CD4-positive, alpha-beta T cell (primary cell): ENCODE results near the gene SPRR4. TPM values are rescaled to one million over a fixed set of nuclear protein-coding genes. Genes with fewer than 3 reads are reported as not detected.

Source experiments
- ATAC-seq: fragments of 200-7000 bp; cut with Tn5 transposase; one replicate; pipeline ENCODE4 v1.10.0; 2022; ENCODE audit warnings: mild to moderate bottlenecking; ENCODE audit not compliant: poor library complexity
- CTCF ChIA-PET: fragments of 350-600 bp; sonication (Branson Sonifier 250); formaldehyde crosslinking; loops from one replicate; lab custom pipeline; 2021; ENCODE audit warnings: antibody characterized with exemption, inconsistent platforms; lab: Charles Lee
- POLR2A ChIA-PET: fragments of 350-600 bp; sonication (Branson Sonifier 250); formaldehyde crosslinking; loops from one replicate; lab custom pipeline; 2021; ENCODE audit warnings: antibody characterized with exemption, inconsistent platforms; lab: Charles Lee
- DNase-seq, 14 experiments: peaks; one replicate each; pipeline ENCODE4 v3.0.0-alpha.2; 2013 to 2020; ENCODE audit warnings: mixed read lengths in 2 of 14
- H3K27ac ChIP-seq, 2 donors: one replicate each; pipeline versions ENCODE4 v1.5.1 to v1.7.0; 2013; ENCODE audit warnings: low read length in 2 of 2, low read depth in 1 of 2, mild to moderate bottlenecking in 1 of 2
- H3K27me3 ChIP-seq, 2 experiments: 1 replicate in 1 of 2; 2 replicates in 1 of 2; pipeline versions ENCODE4 v1.6.1 to v1.7.0; 2013; ENCODE audit warnings: low read length in 2 of 2, control low read depth in 1 of 2, mild to moderate bottlenecking in 1 of 2, moderate library complexity in 1 of 2; ENCODE audit not compliant: insufficient read depth in 2 of 2, control insufficient read depth in 1 of 2
- H3K36me3 ChIP-seq: one replicate; pipeline ENCODE4 v1.6.1; 2013; ENCODE audit warnings: low read length, control low read depth; ENCODE audit not compliant: insufficient read depth
- H3K4me1 ChIP-seq: one replicate; pipeline ENCODE4 v1.6.1; 2013; ENCODE audit warnings: low read length, control low read depth; ENCODE audit not compliant: insufficient read depth
- H3K4me3 ChIP-seq: one replicate; pipeline ENCODE4 v1.5.1; 2013; ENCODE audit warnings: mild to moderate bottlenecking, low read length, moderate library complexity
- H3K9me3 ChIP-seq, 2 experiments: 1 replicate in 1 of 2; 2 replicates in 1 of 2; pipeline versions ENCODE4 v1.6.1 to v1.7.0; 2013; ENCODE audit warnings: low read length in 2 of 2, mild to moderate bottlenecking in 2 of 2, control low read depth in 1 of 2, moderate library complexity in 1 of 2; ENCODE audit not compliant: control insufficient read depth in 1 of 2, insufficient read depth in 1 of 2
- H3K27ac Mint-ChIP-seq: one replicate; pipeline ENCODE4 v1.8.0; 2020; ENCODE audit warnings: mixed read lengths
- H3K27me3 Mint-ChIP-seq: one replicate; pipeline ENCODE4 v1.8.0; 2021; ENCODE audit warnings: mixed read lengths
- H3K36me3 Mint-ChIP-seq: one replicate; pipeline ENCODE4 v1.8.0; 2021; ENCODE audit warnings: low read depth, mixed read lengths
- H3K4me1 Mint-ChIP-seq: one replicate; pipeline ENCODE4 v1.8.0; 2021; ENCODE audit warnings: low read depth, mixed read lengths
- H3K4me3 Mint-ChIP-seq: one replicate; pipeline ENCODE4 v1.8.0; 2020; ENCODE audit warnings: mild to moderate bottlenecking, mixed read lengths
- H3K9me3 Mint-ChIP-seq: one replicate; pipeline ENCODE4 v1.8.0; 2020; ENCODE audit warnings: mixed read lengths
- intact Hi-C, 2 experiments: fragments of 100-400 bp; cut with DNase I in 1 of 2; cut with micrococcal nuclease in 1 of 2; formaldehyde crosslinking; loops; one replicate each; pipeline versions ENCODE4 v1.15.1 to v1.9.0; 2023 to 2025; cut with DNase I, micrococcal nuclease
- total RNA-seq, 174 experiments: library from RNA in 2 of 174; stranded (reverse) in 2 of 174; gene quantifications; one replicate each; pipeline ENCODE4 v1.2.3 and lab custom pipeline; 2021 to 2026
- TF ChIP-seq, protein P1 (sequence below): fragments of 200-600 bp; IDR thresholded peaks from one replicate; pipeline ENCODE4 v1.8.0; 2022; ENCODE audit warnings: antibody characterized with exemption, mild to moderate bottlenecking

The SPRR4 gene
- total RNA-seq, 2 experiments from 2014 or later, result not detected

DNA sequence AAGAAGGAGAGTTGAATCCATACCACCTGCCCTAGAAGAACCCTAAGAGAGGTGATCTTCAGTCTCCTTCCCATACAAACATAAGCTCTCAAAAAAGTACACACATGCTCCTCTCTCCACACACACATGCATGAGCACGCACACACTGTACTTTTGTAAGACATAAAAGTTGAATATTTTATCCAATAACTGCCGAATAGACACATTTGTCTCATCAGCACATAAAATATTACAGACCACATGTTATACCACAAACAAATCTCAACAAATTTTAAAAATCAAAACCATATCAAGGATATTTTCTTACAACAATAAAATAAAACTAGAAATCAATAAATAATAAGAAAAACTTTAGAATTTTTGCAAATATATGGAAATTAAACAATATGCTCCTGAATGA is 16.1 kb downstream of the SPRR4 start:
- peaks cover 3 to 49% of the 10 kb centered on the region in 2 experiments for H3K27me3 ChIP-seq
- POLR2A ChIA-PET, result no interaction called here
- CTCF ChIA-PET, result no interaction called here
- DNase-seq (no peak), ATAC-seq (no peak)
- Mint-ChIP-seq H3K4me1 (no peaks in the 10 kb centered on the region), H3K36me3 (no peaks in the 10 kb centered on the region), H3K4me3 (no peak overlapping the region), H3K27ac (no peak overlapping the region), H3K9me3 (no peaks in the 10 kb centered on the region), H3K27me3 (peaks cover 67% of the 10 kb centered on the region)
- H3K27ac ChIP-seq, result no peak overlapping the region
- no peaks in the 10 kb centered on the region for H3K36me3 ChIP-seq
- intact Hi-C loops, result no loop called here
- H3K4me1 ChIP-seq, result no peaks in the 10 kb centered on the region
- H3K9me3 ChIP-seq, result peaks cover 0 to 2% of the 10 kb centered on the region in 2 experiments
- H3K4me3 ChIP-seq, result no peak overlapping the region
- TF ChIP-seq, protein P1, sequence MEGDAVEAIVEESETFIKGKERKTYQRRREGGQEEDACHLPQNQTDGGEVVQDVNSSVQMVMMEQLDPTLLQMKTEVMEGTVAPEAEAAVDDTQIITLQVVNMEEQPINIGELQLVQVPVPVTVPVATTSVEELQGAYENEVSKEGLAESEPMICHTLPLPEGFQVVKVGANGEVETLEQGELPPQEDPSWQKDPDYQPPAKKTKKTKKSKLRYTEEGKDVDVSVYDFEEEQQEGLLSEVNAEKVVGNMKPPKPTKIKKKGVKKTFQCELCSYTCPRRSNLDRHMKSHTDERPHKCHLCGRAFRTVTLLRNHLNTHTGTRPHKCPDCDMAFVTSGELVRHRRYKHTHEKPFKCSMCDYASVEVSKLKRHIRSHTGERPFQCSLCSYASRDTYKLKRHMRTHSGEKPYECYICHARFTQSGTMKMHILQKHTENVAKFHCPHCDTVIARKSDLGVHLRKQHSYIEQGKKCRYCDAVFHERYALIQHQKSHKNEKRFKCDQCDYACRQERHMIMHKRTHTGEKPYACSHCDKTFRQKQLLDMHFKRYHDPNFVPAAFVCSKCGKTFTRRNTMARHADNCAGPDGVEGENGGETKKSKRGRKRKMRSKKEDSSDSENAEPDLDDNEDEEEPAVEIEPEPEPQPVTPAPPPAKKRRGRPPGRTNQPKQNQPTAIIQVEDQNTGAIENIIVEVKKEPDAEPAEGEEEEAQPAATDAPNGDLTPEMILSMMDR, result no peak

DNA sequence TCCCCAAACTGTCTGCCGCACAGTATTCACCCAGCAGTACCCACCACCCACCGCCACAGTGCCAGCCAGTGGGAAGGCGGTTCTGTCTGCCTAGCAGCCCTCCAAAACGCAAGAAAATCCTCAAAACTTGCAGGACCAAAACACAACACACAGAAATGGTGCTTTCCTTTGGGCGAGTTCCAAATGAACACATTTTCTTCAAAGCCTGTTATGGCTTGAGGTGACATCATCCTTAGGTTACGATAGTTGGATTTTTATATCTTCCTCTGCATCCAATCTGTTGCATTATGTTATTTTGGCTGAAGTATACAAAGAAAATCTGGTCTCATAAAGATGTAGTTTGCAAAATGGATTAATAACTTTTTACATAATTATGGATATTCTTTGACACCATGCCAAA is 22.7 kb downstream of the SPRR4 start:
- ATAC-seq (no peak), DNase-seq (no peak)
- Histone ChIP-seq H3K36me3 (no peaks in the 10 kb centered on the region), H3K4me1 (no peaks in the 10 kb centered on the region), H3K4me3 (no peak overlapping the region), H3K27ac (no peak overlapping the region), H3K9me3 (no peaks in the 10 kb centered on the region), H3K27me3 (peaks cover 3 to 18% of the 10 kb centered on the region in 2 experiments)
- Mint-ChIP-seq H3K9me3 (no peaks in the 10 kb centered on the region), H3K4me1 (no peaks in the 10 kb centered on the region), H3K27ac (no peak overlapping the region), H3K36me3 (no peaks in the 10 kb centered on the region), H3K27me3 (peaks cover 36% of the 10 kb centered on the region), H3K4me3 (no peak overlapping the region)
- TF ChIP-seq, protein P1, result no peak
- intact Hi-C loops, result no loop called here
- ChIA-PET CTCF (no interaction called here), POLR2A (no interaction called here)

DNA sequence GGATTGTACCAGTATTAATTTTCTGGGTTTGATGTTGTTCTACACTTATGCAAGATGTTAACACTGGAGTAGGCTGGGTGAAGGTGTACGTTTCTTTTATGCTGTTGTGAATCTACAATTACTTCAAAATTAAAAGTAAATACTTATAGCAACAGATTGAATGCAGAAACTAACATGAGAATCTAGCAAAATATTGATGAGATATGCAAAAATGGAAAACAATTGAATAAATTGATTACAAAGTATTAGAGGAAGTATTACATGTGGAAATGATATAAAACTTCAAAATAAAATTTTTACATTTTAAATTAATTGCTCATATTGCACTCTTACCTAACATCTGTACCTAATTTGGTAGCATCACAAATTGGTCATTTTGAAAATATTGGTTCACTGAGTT is 25.4 kb downstream of the SPRR4 start:
- Histone ChIP-seq H3K4me1 (no peaks in the 10 kb centered on the region), H3K27ac (no peak overlapping the region), H3K4me3 (no peak overlapping the region), H3K36me3 (no peaks in the 10 kb centered on the region), H3K9me3 (no peaks in the 10 kb centered on the region), H3K27me3 (peaks cover 5 to 7% of the 10 kb centered on the region in 2 experiments)
- intact Hi-C loops, result no loop called here
- H3K27ac Mint-ChIP-seq, result no peak overlapping the region
- H3K36me3 Mint-ChIP-seq, result no peaks in the 10 kb centered on the region
- DNase-seq, result no peak
- H3K9me3 Mint-ChIP-seq, result no peaks in the 10 kb centered on the region
- no peak overlapping the region for H3K4me3 Mint-ChIP-seq
- H3K4me1 Mint-ChIP-seq, result no peaks in the 10 kb centered on the region
- ChIA-PET POLR2A (no interaction called here), CTCF (no interaction called here)
- no peak for ATAC-seq
- TF ChIP-seq, protein P1, result no peak
- H3K27me3 Mint-ChIP-seq, result peaks cover 36% of the 10 kb centered on the region
